KG1 (cell line): ENCODE results near the gene ALK.
"Not testable (repeated sequence)": the region's sequence is repeated elsewhere in the genome, so short reads cannot be mapped to it uniquely, and the experiment has no call there.

Experiments
- DNase-seq: peaks from one replicate; lab custom pipeline; 2025; lab: John Stamatoyannopoulos, UW

Gene ALK

GRCh38 chr2:29273004-29273684 is 648.2 kb downstream of the ALK start:
- DNase-seq = no peak

- no peak for DNase-seq
Measured at GRCh38 chr2:29272311-29272710, 649.1 kb downstream of the ALK start.

- no peak for DNase-seq
Measured at GRCh38 chr2:29270701-29271121, 650.7 kb downstream of the ALK start.

- DNase-seq = no peak
Measured at GRCh38 chr2:29269765-29270109, 651.6 kb downstream of the ALK start.

GRCh38 chr2:29269095-29269764 is 652.2 kb downstream of the ALK start:
- DNase-seq = no peak

- no peak for DNase-seq
Measured at GRCh38 chr2:29267720-29268119, 653.7 kb downstream of the ALK start.

- no peak for DNase-seq
Measured at GRCh38 chr2:29263886-29264285, 657.5 kb downstream of the ALK start.

- DNase-seq = no peak
Measured at GRCh38 chr2:29262681-29263260, 658.6 kb downstream of the ALK start.

- DNase-seq = no peak
Measured at GRCh38 chr2:29261003-29261402, 660.4 kb downstream of the ALK start.

GRCh38 chr2:29260142-29260772 is 661.1 kb downstream of the ALK start:
- no peak for DNase-seq

GRCh38 chr2:29259221-29259620 is 662.2 kb downstream of the ALK start:
- no peak for DNase-seq

GRCh38 chr2:29255004-29255403 is 666.4 kb downstream of the ALK start:
- DNase-seq = no peak

- not testable (repeated sequence) for DNase-seq
Measured at GRCh38 chr2:29253495-29254275, 667.7 kb downstream of the ALK start.

- DNase-seq = no peak
Measured at GRCh38 chr2:29253026-29253425, 668.4 kb downstream of the ALK start.

GRCh38 chr2:29251406-29251805 is 670.0 kb downstream of the ALK start:
- DNase-seq = no peak

- no peak for DNase-seq
Measured at GRCh38 chr2:29250977-29251376, 670.4 kb downstream of the ALK start.

GRCh38 chr2:29249666-29250253 is 671.6 kb downstream of the ALK start:
- DNase-seq = no peak

- no peak for DNase-seq
Measured at GRCh38 chr2:29247336-29247914, 674.0 kb downstream of the ALK start.

GRCh38 chr2:29246383-29247300 is 674.7 kb downstream of the ALK start:
- no peak for DNase-seq

- no peak for DNase-seq
Measured at GRCh38 chr2:29245742-29246382, 675.5 kb downstream of the ALK start.
